HepG2 (cell line): ENCODE results near the gene CADM4. TPM values are rescaled to one million over a fixed set of nuclear protein-coding genes. Genes with fewer than 3 reads are reported as not detected.

Source experiments
- FIP1L1 ChIP-seq: fragments of 200-400 bp; formaldehyde crosslinking; IDR thresholded peaks from 2 replicates; pipeline ENCODE4 v1.6.1; 2018; ENCODE audit warnings: low read depth, mild to moderate bottlenecking, low read length, moderate library complexity, borderline replicate concordance; ENCODE audit not compliant: insufficient read depth
- FOXJ3 ChIP-seq: sonication (generic); formaldehyde crosslinking; IDR thresholded peaks from 2 replicates; pipeline ENCODE4 v1.4.0; 2020; ENCODE audit warnings: missing genetic modification reagents, mild to moderate bottlenecking, borderline replicate concordance
- HOXA7 ChIP-seq: sonication (generic); formaldehyde crosslinking; IDR thresholded peaks from 2 replicates; pipeline ENCODE4 v1.8.1; 2022; ENCODE audit warnings: mild to moderate bottlenecking, missing genetic modification reagents, moderate library complexity
- IRF2 ChIP-seq: IDR thresholded peaks from 2 replicates; pipeline ENCODE4 v1.6.1; 2018; ENCODE audit warnings: missing genetic modification reagents, missing compliant biosample characterization
- KDM5A ChIP-seq: fragments of 200-600 bp; sonication (generic); IDR thresholded peaks from 2 replicates; pipeline ENCODE4 v1.7.0; 2018; ENCODE audit warnings: antibody characterized with exemption, mild to moderate bottlenecking, low read length, borderline replicate concordance
- MAFK ChIP-seq, 2 experiments: IDR thresholded peaks in 1 of 2; conservative IDR thresholded peaks in 1 of 2; 2 replicates each; pipeline ENCODE4 v1.6.1; 2011; ENCODE audit warnings: improper control_type of control experiment in 2 of 2, low read length in 2 of 2
- PPARG ChIP-seq: conservative IDR thresholded peaks from 2 replicates; pipeline ENCODE4 v1.6.1; 2016; ENCODE audit warnings: missing biosample characterization, missing genetic modification reagents
- RARG ChIP-seq: sonication (generic); formaldehyde crosslinking; IDR thresholded peaks from 2 replicates; pipeline ENCODE4 v1.4.0; 2020; ENCODE audit warnings: low read depth, mild to moderate bottlenecking, missing genetic modification reagents
- RFX3 ChIP-seq: IDR thresholded peaks from 2 replicates; pipeline ENCODE4 v1.6.1; 2016; ENCODE audit warnings: missing biosample characterization, missing genetic modification reagents
- SSRP1 ChIP-seq: IDR thresholded peaks from 2 replicates; pipeline ENCODE4 v1.6.1; 2016; ENCODE audit warnings: control low read depth
- ZBTB38 ChIP-seq: sonication (generic); formaldehyde crosslinking; IDR thresholded peaks from 2 replicates; pipeline ENCODE4 v1.5.1; 2020; ENCODE audit warnings: mild to moderate bottlenecking, missing genetic modification reagents
- ZNF260 ChIP-seq: sonication (generic); formaldehyde crosslinking; IDR thresholded peaks from 2 replicates; pipeline ENCODE4 v1.4.0; 2020; ENCODE audit warnings: missing genetic modification reagents, low read depth, mild to moderate bottlenecking, borderline replicate concordance
- ZNF282 ChIP-seq: fragments of 450-650 bp; IDR thresholded peaks from 2 replicates; pipeline ENCODE4 v1.6.1; 2018; ENCODE audit not compliant: partially characterized antibody
- ZNF296 ChIP-seq: sonication (generic); formaldehyde crosslinking; conservative IDR thresholded peaks from 2 replicates; pipeline ENCODE4 v1.5.0; 2020; ENCODE audit warnings: mild to moderate bottlenecking, missing genetic modification reagents
- ZNF619 ChIP-seq: sonication (generic); formaldehyde crosslinking; IDR thresholded peaks from 2 replicates; pipeline ENCODE4 v1.4.0; 2020; ENCODE audit warnings: mild to moderate bottlenecking, missing genetic modification reagents
- polyA plus RNA-seq, 8 experiments: library from polyadenylated mRNA; depleted of rRNA in 3 of 8; stranded (reverse) in 7 of 8; unstranded in 1 of 8; fragments of >200 nt; fragmentation: Illumina TruSeq in 4 of 8; extraction: Trizol in 4 of 8; gene quantifications; 2 replicates each; pipeline versions ENCODE4 v1.2.1 to v1.2.3, GENCODE V29; 2011 to 2016; ENCODE audit warnings: low read depth in 4 of 8, missing spikeins in 1 of 8, mixed read lengths in 1 of 8; ENCODE audit not compliant: insufficient read depth in 1 of 8
- total RNA-seq, 5 experiments: library from RNA; depleted of rRNA; stranded (reverse); fragments of >200 nt; fragmentation: Illumina TruSeq; extraction: Trizol; gene quantifications; 2 replicates each; pipeline ENCODE4 v1.2.3, GENCODE V29; 2016; ENCODE audit warnings: low read depth in 1 of 5
- TF ChIP-seq, protein P1 (sequence below): sonication (generic); formaldehyde crosslinking; IDR thresholded peaks from 2 replicates; pipeline ENCODE4 v1.9.0; 2021; ENCODE audit warnings: missing genetic modification reagents, borderline replicate concordance
- TF ChIP-seq, protein P2 (sequence below): sonication (generic); formaldehyde crosslinking; IDR thresholded peaks from 2 replicates; pipeline ENCODE4 v1.9.0; 2022; ENCODE audit warnings: low read depth, missing genetic modification reagents
- TF ChIP-seq, protein P3 (sequence below), 2 experiments: sonication (generic) in 1 of 2; formaldehyde crosslinking in 1 of 2; IDR thresholded peaks; 2 replicates each; pipeline versions ENCODE4 v1.5.1 to v1.6.1; 2011 to 2020; ENCODE audit warnings: borderline replicate concordance in 1 of 2, low read depth in 1 of 2, low read length in 1 of 2, mild to moderate bottlenecking in 1 of 2, missing genetic modification reagents in 1 of 2, moderate library complexity in 1 of 2
- TF ChIP-seq, protein P4 (sequence below): sonication (generic); formaldehyde crosslinking; IDR thresholded peaks from 2 replicates; pipeline ENCODE4 v1.4.0; 2020; ENCODE audit warnings: missing genetic modification reagents, mild to moderate bottlenecking, borderline replicate concordance

Gene CADM4
- total and polyA plus RNA-seq, 2 of the 13 experiments (the other 11 are each of a cell fraction or from before 2014, with no cell fraction given) = 8.5 to 16.0 TPM

DNA sequence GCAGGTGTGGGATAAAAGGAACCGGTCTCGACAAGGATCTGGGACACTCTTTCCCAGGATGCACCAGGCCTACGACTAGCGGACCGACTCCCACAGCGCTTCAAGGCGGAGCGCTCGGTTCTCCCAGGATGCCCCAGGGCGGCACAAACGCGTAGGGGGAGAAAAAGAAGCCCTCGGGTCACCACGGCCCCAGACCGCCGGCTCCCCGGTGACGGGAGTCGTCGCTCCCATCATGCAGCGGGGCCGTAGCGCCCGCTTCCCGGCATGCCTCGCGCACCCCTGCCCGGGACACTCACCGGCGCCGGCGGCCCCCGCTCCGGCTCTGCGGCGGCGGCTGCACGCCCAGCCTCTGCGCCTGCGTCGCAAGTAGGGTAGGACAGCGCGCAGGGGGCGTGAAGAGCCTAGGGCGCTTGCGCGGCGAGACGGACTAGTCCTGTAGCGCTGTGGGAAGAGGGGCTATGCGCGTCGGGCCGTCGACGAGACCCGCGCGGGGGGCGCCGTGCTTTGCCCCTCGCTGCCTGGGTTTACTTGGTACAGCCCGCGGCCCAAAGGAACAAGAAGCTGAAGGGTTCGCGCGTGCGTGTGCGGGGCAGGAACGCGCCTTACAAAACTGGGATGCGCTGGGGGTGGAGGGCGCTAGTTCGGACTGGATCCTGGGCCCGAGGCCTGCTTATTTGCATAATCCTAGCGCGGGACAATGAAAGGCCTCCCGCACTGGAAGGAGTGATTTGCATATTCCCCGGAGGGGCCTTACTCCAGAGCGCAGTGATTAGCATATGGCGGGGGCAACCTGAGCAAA is 20.2 kb downstream of the CADM4 start, which contains the start of gene ZNF428 (continued):
- TF ChIP-seq RARG (CRISPR knock-in tag) (no peak), FOXJ3 (CRISPR knock-in tag) (peak; percentile 58), HOXA7 (CRISPR knock-in tag) (no peak), RFX3 (CRISPR knock-in tag) (no peak), MAFK (conservative IDR thresholded peaks at IDR 0.05 in 1 of 2, IDR thresholded peaks at IDR 0.05 in 1 of 2; ENCODE audit: low read length in 2 of 2) (no peak), PPARG (no peak), ZNF296 (0 out of 2 replicates have a peak, but pooled peaks have one; percentile 45), FIP1L1 (no peak), ZNF260 (0 out of 2 replicates have a peak, but pooled peaks have one; percentile 66), ZBTB38 (CRISPR knock-in tag) (no peak), IRF2 (CRISPR knock-in tag) (peak; percentile 35; the same call in 1 of the 2 replicates), ZNF619 (CRISPR knock-in tag) (peak; percentile 83; the same call in 1 of the 2 replicates), SSRP1 (CRISPR knock-in tag) (no peak), KDM5A (peak; percentile 51; the same call in 1 of the 2 replicates), ZNF282 (no peak)
- TF ChIP-seq, protein P1, sequence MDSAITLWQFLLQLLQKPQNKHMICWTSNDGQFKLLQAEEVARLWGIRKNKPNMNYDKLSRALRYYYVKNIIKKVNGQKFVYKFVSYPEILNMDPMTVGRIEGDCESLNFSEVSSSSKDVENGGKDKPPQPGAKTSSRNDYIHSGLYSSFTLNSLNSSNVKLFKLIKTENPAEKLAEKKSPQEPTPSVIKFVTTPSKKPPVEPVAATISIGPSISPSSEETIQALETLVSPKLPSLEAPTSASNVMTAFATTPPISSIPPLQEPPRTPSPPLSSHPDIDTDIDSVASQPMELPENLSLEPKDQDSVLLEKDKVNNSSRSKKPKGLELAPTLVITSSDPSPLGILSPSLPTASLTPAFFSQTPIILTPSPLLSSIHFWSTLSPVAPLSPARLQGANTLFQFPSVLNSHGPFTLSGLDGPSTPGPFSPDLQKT (CRISPR knock-in tag) = peak; percentile 63; the same call in 1 of the 2 replicates
- TF ChIP-seq, protein P2, sequence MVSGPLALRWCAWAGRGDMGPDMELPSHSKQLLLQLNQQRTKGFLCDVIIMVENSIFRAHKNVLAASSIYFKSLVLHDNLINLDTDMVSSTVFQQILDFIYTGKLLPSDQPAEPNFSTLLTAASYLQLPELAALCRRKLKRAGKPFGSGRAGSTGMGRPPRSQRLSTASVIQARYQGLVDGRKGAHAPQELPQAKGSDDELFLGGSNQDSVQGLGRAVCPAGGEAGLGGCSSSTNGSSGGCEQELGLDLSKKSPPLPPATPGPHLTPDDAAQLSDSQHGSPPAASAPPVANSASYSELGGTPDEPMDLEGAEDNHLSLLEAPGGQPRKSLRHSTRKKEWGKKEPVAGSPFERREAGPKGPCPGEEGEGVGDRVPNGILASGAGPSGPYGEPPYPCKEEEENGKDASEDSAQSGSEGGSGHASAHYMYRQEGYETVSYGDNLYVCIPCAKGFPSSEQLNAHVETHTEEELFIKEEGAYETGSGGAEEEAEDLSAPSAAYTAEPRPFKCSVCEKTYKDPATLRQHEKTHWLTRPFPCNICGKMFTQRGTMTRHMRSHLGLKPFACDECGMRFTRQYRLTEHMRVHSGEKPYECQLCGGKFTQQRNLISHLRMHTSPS (CRISPR knock-in tag) = peak; percentile 29; the same call in 1 of the 2 replicates
- TF ChIP-seq, protein P3, sequence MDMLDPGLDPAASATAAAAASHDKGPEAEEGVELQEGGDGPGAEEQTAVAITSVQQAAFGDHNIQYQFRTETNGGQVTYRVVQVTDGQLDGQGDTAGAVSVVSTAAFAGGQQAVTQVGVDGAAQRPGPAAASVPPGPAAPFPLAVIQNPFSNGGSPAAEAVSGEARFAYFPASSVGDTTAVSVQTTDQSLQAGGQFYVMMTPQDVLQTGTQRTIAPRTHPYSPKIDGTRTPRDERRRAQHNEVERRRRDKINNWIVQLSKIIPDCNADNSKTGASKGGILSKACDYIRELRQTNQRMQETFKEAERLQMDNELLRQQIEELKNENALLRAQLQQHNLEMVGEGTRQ (IDR thresholded peaks at IDR 0.05; ENCODE audit: low read depth, low read length) = no peak
- TF ChIP-seq, protein P3 (CRISPR knock-in tag; IDR thresholded peaks at IDR 0.05; ENCODE audit: borderline replicate concordance) = no peak; the same call in 1 of the 2 replicates
- TF ChIP-seq, protein P4, sequence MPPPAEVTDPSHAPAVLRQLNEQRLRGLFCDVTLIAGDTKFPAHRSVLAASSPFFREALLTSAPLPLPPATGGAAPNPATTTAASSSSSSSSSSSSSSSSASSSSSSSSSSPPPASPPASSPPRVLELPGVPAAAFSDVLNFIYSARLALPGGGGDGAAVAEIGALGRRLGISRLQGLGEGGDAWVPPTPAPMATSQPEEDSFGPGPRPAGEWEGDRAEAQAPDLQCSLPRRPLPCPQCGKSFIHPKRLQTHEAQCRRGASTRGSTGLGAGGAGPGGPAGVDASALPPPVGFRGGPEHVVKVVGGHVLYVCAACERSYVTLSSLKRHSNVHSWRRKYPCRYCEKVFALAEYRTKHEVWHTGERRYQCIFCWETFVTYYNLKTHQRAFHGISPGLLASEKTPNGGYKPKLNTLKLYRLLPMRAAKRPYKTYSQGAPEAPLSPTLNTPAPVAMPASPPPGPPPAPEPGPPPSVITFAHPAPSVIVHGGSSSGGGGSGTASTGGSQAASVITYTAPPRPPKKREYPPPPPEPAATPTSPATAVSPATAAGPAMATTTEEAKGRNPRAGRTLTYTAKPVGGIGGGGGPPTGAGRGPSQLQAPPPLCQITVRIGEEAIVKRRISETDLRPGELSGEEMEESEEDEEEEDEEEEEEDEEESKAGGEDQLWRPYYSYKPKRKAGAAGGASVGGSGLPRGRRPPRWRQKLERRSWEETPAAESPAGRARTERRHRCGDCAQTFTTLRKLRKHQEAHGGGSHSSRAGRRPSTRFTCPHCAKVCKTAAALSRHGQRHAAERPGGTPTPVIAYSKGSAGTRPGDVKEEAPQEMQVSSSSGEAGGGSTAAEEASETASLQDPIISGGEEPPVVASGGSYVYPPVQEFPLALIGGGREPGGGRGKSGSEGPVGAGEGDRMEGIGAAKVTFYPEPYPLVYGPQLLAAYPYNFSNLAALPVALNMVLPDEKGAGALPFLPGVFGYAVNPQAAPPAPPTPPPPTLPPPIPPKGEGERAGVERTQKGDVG (CRISPR knock-in tag) = peak; percentile 97
